Measurements from ENCODE around the gene ATG2A. TPM values are rescaled to one million over a fixed set of nuclear protein-coding genes. Genes with fewer than 3 reads are reported as not detected.

ATG2A gene
- total and polyA plus RNA-seq, 2 of the 8 experiments (the other 6 are each of a cell fraction or from before 2014, with no cell fraction given): 12.1 to 22.1 TPM

- TF ChIP-seq, protein P1, sequence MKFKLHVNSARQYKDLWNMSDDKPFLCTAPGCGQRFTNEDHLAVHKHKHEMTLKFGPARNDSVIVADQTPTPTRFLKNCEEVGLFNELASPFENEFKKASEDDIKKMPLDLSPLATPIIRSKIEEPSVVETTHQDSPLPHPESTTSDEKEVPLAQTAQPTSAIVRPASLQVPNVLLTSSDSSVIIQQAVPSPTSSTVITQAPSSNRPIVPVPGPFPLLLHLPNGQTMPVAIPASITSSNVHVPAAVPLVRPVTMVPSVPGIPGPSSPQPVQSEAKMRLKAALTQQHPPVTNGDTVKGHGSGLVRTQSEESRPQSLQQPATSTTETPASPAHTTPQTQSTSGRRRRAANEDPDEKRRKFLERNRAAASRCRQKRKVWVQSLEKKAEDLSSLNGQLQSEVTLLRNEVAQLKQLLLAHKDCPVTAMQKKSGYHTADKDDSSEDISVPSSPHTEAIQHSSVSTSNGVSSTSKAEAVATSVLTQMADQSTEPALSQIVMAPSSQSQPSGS (IDR thresholded peaks at IDR 0.05; ENCODE audit: low read length): no peak
- TF ChIP-seq CEBPB (IDR thresholded peaks at IDR 0.05; ENCODE audit: low read depth, low read length): no peak
- TF ChIP-seq, protein P2, sequence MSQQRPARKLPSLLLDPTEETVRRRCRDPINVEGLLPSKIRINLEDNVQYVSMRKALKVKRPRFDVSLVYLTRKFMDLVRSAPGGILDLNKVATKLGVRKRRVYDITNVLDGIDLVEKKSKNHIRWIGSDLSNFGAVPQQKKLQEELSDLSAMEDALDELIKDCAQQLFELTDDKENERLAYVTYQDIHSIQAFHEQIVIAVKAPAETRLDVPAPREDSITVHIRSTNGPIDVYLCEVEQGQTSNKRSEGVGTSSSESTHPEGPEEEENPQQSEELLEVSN (IDR thresholded peaks at IDR 0.05): no peak
- no peak for TF ChIP-seq BCL11A (IDR thresholded peaks at IDR 0.05; ENCODE audit: low read depth in 2 of 2, low read length in 2 of 2)
- TF ChIP-seq, protein P3, sequence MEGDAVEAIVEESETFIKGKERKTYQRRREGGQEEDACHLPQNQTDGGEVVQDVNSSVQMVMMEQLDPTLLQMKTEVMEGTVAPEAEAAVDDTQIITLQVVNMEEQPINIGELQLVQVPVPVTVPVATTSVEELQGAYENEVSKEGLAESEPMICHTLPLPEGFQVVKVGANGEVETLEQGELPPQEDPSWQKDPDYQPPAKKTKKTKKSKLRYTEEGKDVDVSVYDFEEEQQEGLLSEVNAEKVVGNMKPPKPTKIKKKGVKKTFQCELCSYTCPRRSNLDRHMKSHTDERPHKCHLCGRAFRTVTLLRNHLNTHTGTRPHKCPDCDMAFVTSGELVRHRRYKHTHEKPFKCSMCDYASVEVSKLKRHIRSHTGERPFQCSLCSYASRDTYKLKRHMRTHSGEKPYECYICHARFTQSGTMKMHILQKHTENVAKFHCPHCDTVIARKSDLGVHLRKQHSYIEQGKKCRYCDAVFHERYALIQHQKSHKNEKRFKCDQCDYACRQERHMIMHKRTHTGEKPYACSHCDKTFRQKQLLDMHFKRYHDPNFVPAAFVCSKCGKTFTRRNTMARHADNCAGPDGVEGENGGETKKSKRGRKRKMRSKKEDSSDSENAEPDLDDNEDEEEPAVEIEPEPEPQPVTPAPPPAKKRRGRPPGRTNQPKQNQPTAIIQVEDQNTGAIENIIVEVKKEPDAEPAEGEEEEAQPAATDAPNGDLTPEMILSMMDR (IDR thresholded peaks at IDR 0.05; ENCODE audit: control extremely low read depth in 1 of 3, insufficient read depth in 1 of 3, low read depth in 1 of 3, low read length in 3 of 3): no peak
These were observed 22.1 kb downstream of the ATG2A start (continued) for GRCh38 chr11:64894812-64895452.
